KOPT-K1 (cell line): Measurements from ENCODE around the gene HLA-DQA1.
"Not testable (repeated sequence)": the region's sequence is repeated elsewhere in the genome, so short reads cannot be mapped to it uniquely, and the experiment has no call there.

ENCODE experiments used
- H3K27ac ChIP-seq: fragments of 200-600 bp; sonication (generic); 2 replicates; pipeline ENCODE4 v1.5.1; 2016; ENCODE audit warnings: antibody characterized with exemption, mild to moderate bottlenecking, low read depth, low read length; ENCODE audit not compliant: poor library complexity, severe bottlenecking
- H3K36me3 ChIP-seq: fragments of 200-600 bp; sonication (generic); 2 replicates; pipeline ENCODE4 v1.5.1; 2017; ENCODE audit warnings: antibody characterized with exemption, mild to moderate bottlenecking, low read length, moderate library complexity; ENCODE audit not compliant: insufficient read depth
- H3K9me3 ChIP-seq: fragments of 200-600 bp; sonication (generic); 2 replicates; pipeline ENCODE4 v1.5.1; 2017; ENCODE audit warnings: antibody characterized with exemption, low read length, mild to moderate bottlenecking; ENCODE audit not compliant: insufficient read depth, poor library complexity, severe bottlenecking

The HLA-DQA1 gene

GRCh38 chr6:32637219-32637880 is at the start of gene HLA-DQA1:
TSS of gene HLA-DQA1 (plus strand) at chr6:32637406. CDS start at chr6:32637459, 53 bp downstream.
- Histone ChIP-seq H3K9me3 (no peaks in the 10 kb centered on the region), H3K27ac (no peak within 1 kb of the TSS), H3K36me3 (no peaks in the 10 kb centered on the region)

GRCh38 chr6:32588156-32588555 is 49.0 kb upstream of the HLA-DQA1 start:
- Histone ChIP-seq H3K27ac (no peak overlapping the region), H3K9me3 (no peaks in the 10 kb centered on the region), H3K36me3 (no peaks in the 10 kb centered on the region)

- H3K36me3 ChIP-seq: no peaks in the 10 kb centered on the region
- H3K9me3 ChIP-seq: no peaks in the 10 kb centered on the region
- H3K27ac ChIP-seq: no peak within 1 kb of the TSS
Observed at GRCh38 chr6:32589596-32590449, 47.4 kb upstream of the HLA-DQA1 start, which contains the start of gene HLA-DRB1. TSS of gene HLA-DRB1 (minus strand) at chr6:32589848. CDS start at chr6:32589742, 106 bp downstream.

DNA sequence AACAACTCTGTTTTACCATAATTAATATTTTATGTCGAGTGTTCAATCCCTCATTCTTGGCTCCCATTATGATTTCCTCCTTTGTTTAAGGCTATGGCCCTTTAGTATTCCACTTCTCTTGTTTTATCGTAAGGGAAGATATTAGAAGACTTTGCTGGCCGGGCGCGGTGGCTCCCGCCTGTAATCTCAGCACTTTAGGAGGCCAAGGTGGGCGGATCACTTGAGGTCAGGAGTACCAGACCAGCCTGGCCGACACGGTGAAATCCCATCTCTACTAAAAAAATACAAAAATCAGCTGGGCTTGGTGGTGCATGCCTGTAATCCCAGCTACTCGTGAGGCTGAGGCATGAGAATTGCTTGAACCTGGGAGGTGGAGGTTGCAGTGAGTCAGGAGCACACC is 46.5 kb upstream of the HLA-DQA1 start:
- not testable (repeated sequence) for H3K36me3 ChIP-seq, H3K27ac ChIP-seq, H3K9me3 ChIP-seq

DNA sequence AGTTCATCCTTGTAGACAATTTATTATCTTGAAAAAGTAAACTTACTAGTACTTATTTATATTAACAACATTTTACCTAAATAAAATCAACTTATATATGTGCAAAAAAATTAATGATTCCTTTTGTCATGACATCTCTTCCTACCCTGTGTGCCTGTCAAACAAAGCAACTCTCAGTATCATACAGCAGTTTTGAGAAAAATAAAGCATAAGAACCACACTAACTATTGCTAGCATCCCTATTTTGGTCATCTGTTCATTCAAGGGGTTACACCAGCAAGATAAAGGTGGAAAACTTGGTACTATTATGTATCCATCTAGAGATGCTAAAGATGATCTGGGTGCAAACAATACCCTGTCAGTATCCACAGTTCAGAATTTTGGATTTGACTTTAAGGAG is 40.2 kb upstream of the HLA-DQA1 start:
- Histone ChIP-seq H3K27ac (no peak overlapping the region), H3K9me3 (no peaks in the 10 kb centered on the region), H3K36me3 (no peaks in the 10 kb centered on the region)

- Histone ChIP-seq H3K9me3 (no peaks in the 10 kb centered on the region), H3K36me3 (no peaks in the 10 kb centered on the region), H3K27ac (no peak overlapping the region)
Observed at GRCh38 chr6:32602383-32602782, 34.8 kb upstream of the HLA-DQA1 start.

DNA sequence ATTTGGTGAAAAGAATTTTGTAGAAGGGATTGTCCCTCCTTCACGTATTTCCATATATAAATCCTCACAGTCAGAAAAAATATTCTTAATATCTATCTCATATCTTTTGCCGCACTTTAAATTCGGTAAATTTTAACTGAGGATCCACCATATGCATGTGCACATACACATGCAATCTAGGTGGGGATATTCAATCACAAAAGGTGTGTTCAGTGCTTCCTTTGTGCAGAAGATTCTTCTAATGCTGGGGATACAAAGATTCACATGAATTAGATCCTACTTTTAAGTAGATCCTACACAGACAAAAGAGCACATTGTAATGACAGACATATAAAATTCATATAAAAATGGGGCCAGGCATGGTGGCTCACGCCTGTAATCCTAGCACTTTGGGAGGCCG is 34.0 kb upstream of the HLA-DQA1 start:
- H3K27ac ChIP-seq: no peak overlapping the region
- H3K9me3 ChIP-seq: no peaks in the 10 kb centered on the region
- H3K36me3 ChIP-seq: no peaks in the 10 kb centered on the region

GRCh38 chr6:32603888-32604287 is 33.3 kb upstream of the HLA-DQA1 start:
- H3K36me3 ChIP-seq: no peaks in the 10 kb centered on the region
- no peak overlapping the region for H3K27ac ChIP-seq
- H3K9me3 ChIP-seq: no peaks in the 10 kb centered on the region

GRCh38 chr6:32604434-32604877 is 32.8 kb upstream of the HLA-DQA1 start:
- Histone ChIP-seq H3K27ac (no peak overlapping the region), H3K36me3 (no peaks in the 10 kb centered on the region), H3K9me3 (no peaks in the 10 kb centered on the region)

- no peak overlapping the region for H3K27ac ChIP-seq
- no peaks in the 10 kb centered on the region for H3K9me3 ChIP-seq
- H3K36me3 ChIP-seq: no peaks in the 10 kb centered on the region
Observed at GRCh38 chr6:32607263-32607987, 29.8 kb upstream of the HLA-DQA1 start.

GRCh38 chr6:32607988-32608298 is 29.3 kb upstream of the HLA-DQA1 start:
- H3K27ac ChIP-seq: no peak overlapping the region
- H3K9me3 ChIP-seq: no peaks in the 10 kb centered on the region

DNA sequence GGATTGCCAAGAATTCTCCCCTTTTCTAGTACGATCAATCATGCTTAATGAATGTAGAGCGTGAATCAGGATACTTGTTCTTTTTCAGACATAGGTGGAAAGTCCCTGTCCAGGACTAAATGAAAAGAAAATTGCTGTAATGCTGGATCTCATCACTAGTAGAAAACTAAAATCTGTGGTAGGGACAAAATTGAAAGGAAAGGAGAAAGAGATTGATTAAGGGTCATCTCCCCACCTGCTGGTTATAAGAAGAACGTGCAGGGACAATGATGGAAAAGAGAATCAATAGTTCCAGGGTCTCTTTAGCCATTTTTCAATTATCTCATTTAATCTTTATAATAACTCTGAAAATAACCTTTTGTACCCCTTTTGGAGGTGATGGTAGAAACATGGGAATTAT is 28.8 kb upstream of the HLA-DQA1 start:
- Histone ChIP-seq H3K27ac (no peak overlapping the region), H3K9me3 (no peaks in the 10 kb centered on the region), H3K36me3 (no peaks in the 10 kb centered on the region)

More at GRCh38 chr6:32607988-32608298, 29.3 kb upstream of the HLA-DQA1 start:
- no peaks in the 10 kb centered on the region for H3K36me3 ChIP-seq

GRCh38 chr6:32609391-32609730 is 27.8 kb upstream of the HLA-DQA1 start:
- Histone ChIP-seq H3K27ac (no peak overlapping the region), H3K9me3 (no peaks in the 10 kb centered on the region), H3K36me3 (no peaks in the 10 kb centered on the region)

DNA sequence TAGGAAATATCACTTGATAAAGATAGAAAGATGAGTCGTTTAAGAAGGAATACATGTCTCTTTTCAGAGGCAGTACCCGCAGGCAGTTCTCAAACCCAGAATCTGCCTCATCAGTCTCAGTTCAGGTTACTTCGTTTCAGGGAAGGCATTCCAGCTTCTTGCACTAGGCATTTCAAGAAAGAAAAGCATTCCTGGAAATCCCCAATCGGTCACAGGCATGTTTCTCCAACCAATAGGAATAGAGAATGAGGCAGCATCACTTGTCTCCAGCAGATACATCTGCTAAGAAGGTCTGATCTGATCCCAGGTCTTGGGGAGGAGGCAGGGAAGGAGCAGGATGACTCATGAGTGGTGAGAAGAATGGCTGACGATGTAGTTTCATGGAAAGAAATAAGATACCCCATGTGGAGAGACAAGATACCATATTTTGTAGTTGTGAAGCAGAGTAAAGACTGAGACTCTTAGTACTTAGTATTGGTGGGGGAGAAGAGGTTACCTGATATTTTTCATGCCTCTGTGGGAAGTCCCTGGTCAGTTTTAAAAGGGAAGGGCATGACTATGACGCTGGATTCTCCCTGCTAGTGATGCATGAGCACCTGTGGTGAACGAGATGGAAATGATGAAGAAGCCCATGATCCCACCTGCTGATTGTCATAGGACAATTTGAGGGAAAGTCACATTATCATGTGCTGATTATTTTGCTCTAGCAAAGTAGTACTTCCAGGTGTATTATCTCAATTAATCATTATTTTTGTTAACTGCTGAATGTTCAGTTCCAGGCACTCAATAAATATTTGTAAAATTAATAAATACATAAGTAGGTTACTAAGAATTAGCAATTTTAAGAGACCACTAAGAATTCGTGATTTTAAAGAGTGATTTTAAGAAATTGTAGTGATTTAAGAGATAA is 27.2 kb upstream of the HLA-DQA1 start:
- no peaks in the 10 kb centered on the region for H3K9me3 ChIP-seq
- H3K36me3 ChIP-seq: no peaks in the 10 kb centered on the region
- no peak overlapping the region for H3K27ac ChIP-seq
